Glutamatergic neuron (in vitro differentiated cells): Measurements from ENCODE around the gene MYL6. TPM values are rescaled to one million over a fixed set of nuclear protein-coding genes. Genes with fewer than 3 reads are reported as not detected.
A peak's percentile ranks its signal among the peaks of the same experiment; 100 is the strongest.

Experiments used
- DNase-seq: peaks from one replicate; pipeline ENCODE4 v3.0.0; 2022
- H3K27ac Mint-ChIP-seq: one replicate; pipeline ENCODE4 v1.8.0; 2020; ENCODE audit warnings: mild to moderate bottlenecking, mixed read lengths, inconsistent platforms; ENCODE audit not compliant: unreplicated experiment
- H3K27me3 Mint-ChIP-seq: one replicate; pipeline ENCODE4 v1.8.0; 2020; ENCODE audit warnings: mild to moderate bottlenecking, moderate library complexity, mixed read lengths, inconsistent platforms; ENCODE audit not compliant: unreplicated experiment
- H3K36me3 Mint-ChIP-seq: one replicate; pipeline ENCODE4 v1.8.0; 2020; ENCODE audit warnings: mild to moderate bottlenecking, mixed read lengths, inconsistent platforms; ENCODE audit not compliant: unreplicated experiment
- H3K4me1 Mint-ChIP-seq: one replicate; pipeline ENCODE4 v1.8.0; 2020; ENCODE audit warnings: mild to moderate bottlenecking, low read depth, mixed read lengths, inconsistent platforms; ENCODE audit not compliant: unreplicated experiment
- H3K4me3 Mint-ChIP-seq: one replicate; pipeline ENCODE4 v1.8.0; 2020; ENCODE audit warnings: mild to moderate bottlenecking, mixed read lengths, inconsistent platforms; ENCODE audit not compliant: unreplicated experiment
- H3K9me3 Mint-ChIP-seq: one replicate; pipeline ENCODE4 v1.8.0; 2020; ENCODE audit warnings: mild to moderate bottlenecking, moderate library complexity, mixed read lengths, inconsistent platforms; ENCODE audit not compliant: unreplicated experiment
- CTCF ChIP-seq: fragments of 200-600 bp; sonication (generic); IDR thresholded peaks from one replicate; pipeline ENCODE4 v1.5.0; 2021; ENCODE audit not compliant: partially characterized antibody, unreplicated experiment
- total RNA-seq: library from RNA; stranded (reverse); fragmentation: NEBNext Ultra II Directional; extraction: Animal tissue kit (Norgen Biotek cat#: 25700); gene quantifications from one replicate; pipeline ENCODE4 v1.2.1, GENCODE V29; 2021; ENCODE audit not compliant: unreplicated experiment

MYL6 gene
- total RNA-seq, 1 donor from 2014 or later = 2,223 TPM

- no peaks in the 10 kb centered on the region for H3K27me3 Mint-ChIP-seq
Observed at GRCh38 chr12:56146492-56147460, 11.4 kb upstream of the MYL6 start.

GRCh38 chr12:56150563-56150962, 7.6 kb upstream of the MYL6 start:
- Mint-ChIP-seq H3K36me3 (no peaks in the 10 kb centered on the region), H3K27me3 (peaks cover 5% of the 10 kb centered on the region), H3K4me3 (peak overlapping the region; percentile 89), H3K27ac (no peak overlapping the region), H3K4me1 (peaks cover 9% of the 10 kb centered on the region), H3K9me3 (no peaks in the 10 kb centered on the region)
- DNase-seq = no peak
- TF ChIP-seq CTCF = no peak

More at GRCh38 chr12:56146492-56147460, 11.4 kb upstream of the MYL6 start:
- H3K4me3 Mint-ChIP-seq = no peak overlapping the region
- TF ChIP-seq CTCF = no peak
- peaks cover 4% of the 10 kb centered on the region for H3K9me3 Mint-ChIP-seq
- DNase-seq = no peak
- no peak overlapping the region for H3K27ac Mint-ChIP-seq
- H3K4me1 Mint-ChIP-seq = peaks cover 5% of the 10 kb centered on the region
- peaks cover 6% of the 10 kb centered on the region for H3K36me3 Mint-ChIP-seq

- H3K36me3 Mint-ChIP-seq = no peaks in the 10 kb centered on the region
- peak overlapping the region; percentile 89 for H3K4me3 Mint-ChIP-seq
- TF ChIP-seq CTCF = peak; percentile 65
Observed at GRCh38 chr12:56151672-56152131, 6.5 kb upstream of the MYL6 start.

GRCh38 chr12:56152132-56152755, 5.9 kb upstream of the MYL6 start, which contains the start of gene MYL6B:
MYL6B (plus strand) TSS chr12:56152587; CDS start chr12:56153919, 1,332 bp downstream.
- H3K9me3 Mint-ChIP-seq = peaks cover 3% of the 10 kb centered on the region
- H3K27me3 Mint-ChIP-seq = peaks cover 11% of the 10 kb centered on the region
- H3K4me1 Mint-ChIP-seq = peaks cover 11% of the 10 kb centered on the region
- TF ChIP-seq CTCF = no peak
- no peaks in the 10 kb centered on the region for H3K36me3 Mint-ChIP-seq
- peak; percentile 94 for DNase-seq
- peak within 1 kb of the TSS; percentile 93 for H3K27ac Mint-ChIP-seq
- peak within 1 kb of the TSS; percentile 89 for H3K4me3 Mint-ChIP-seq

More at GRCh38 chr12:56151672-56152131, 6.5 kb upstream of the MYL6 start:
- H3K9me3 Mint-ChIP-seq = no peaks in the 10 kb centered on the region
- peak; percentile 62 for DNase-seq
- H3K27ac Mint-ChIP-seq = peak overlapping the region; percentile 93
- H3K4me1 Mint-ChIP-seq = peaks cover 9% of the 10 kb centered on the region
- H3K27me3 Mint-ChIP-seq = peaks cover 6% of the 10 kb centered on the region
